Measurements from ENCODE around the gene OR6N2. TPM values are rescaled to one million over a fixed set of nuclear protein-coding genes. Genes with fewer than 3 reads are reported as not detected.

The OR6N2 gene
- total RNA-seq, 4 donors from 2014 or later = not detected

- intact Hi-C loops (cut with DNase I; ENCODE audit: low total_unique reads) = no loop called here
- Histone ChIP-seq H3K9me3 (peaks cover 0 to 5% of the 10 kb centered on the region in 2 donors), H3K36me3 (no peaks in the 10 kb centered on the region), H3K4me3 (no peak overlapping the region), H3K4me1 (no peaks in the 10 kb centered on the region), H3K27me3 (no peaks in the 10 kb centered on the region), H3K27ac (no peak overlapping the region)
- TF ChIP-seq POLR2A (IDR thresholded peaks at IDR 0.05) = no peak
- TF ChIP-seq CTCF (IDR thresholded peaks at IDR 0.05) = no peak
- DNase-seq = no peak
Measured at GRCh38 chr1:158793604-158794003, 12.6 kb upstream of the OR6N2 start.

- Histone ChIP-seq H3K9me3 (no peaks in the 10 kb centered on the region), H3K27ac (no peak within 1 kb of the TSS), H3K36me3 (no peaks in the 10 kb centered on the region), H3K27me3 (no peaks in the 10 kb centered on the region), H3K4me1 (no peaks in the 10 kb centered on the region), H3K4me3 (no peak within 1 kb of the TSS)
- intact Hi-C loops (cut with DNase I; ENCODE audit: low total_unique reads) = no loop called here
- DNase-seq = no peak
- TF ChIP-seq POLR2A (IDR thresholded peaks at IDR 0.05) (no peak), CTCF (IDR thresholded peaks at IDR 0.05) (no peak)
Measured at GRCh38 chr1:158771950-158772866, 8.8 kb downstream of the OR6N2 start, which contains the start of gene OR6N1. TSS of gene OR6N1 (minus strand) at chr1:158772195. CDS start at chr1:158766682, 5,513 bp downstream.

GRCh38 chr1:158754420-158754819, 26.6 kb downstream of the OR6N2 start, which contains the start of gene OR6K6:
TSS of gene OR6K6 (plus strand) at chr1:158754720. CDS start at chr1:158754888, 168 bp downstream.
- intact Hi-C loops (cut with DNase I; ENCODE audit: low total_unique reads) = no loop called here
- H3K9me3 ChIP-seq = no peaks in the 10 kb centered on the region
- DNase-seq = no peak
- H3K4me3 ChIP-seq = no peak within 1 kb of the TSS
- H3K27me3 ChIP-seq = no peaks in the 10 kb centered on the region
- no peak within 1 kb of the TSS for H3K27ac ChIP-seq
- no peaks in the 10 kb centered on the region for H3K36me3 ChIP-seq
- TF ChIP-seq CTCF (IDR thresholded peaks at IDR 0.05) = no peak
- no peak for TF ChIP-seq POLR2A (IDR thresholded peaks at IDR 0.05)
- H3K4me1 ChIP-seq = no peaks in the 10 kb centered on the region

- no peaks in the 10 kb centered on the region for H3K9me3 ChIP-seq
- H3K4me3 ChIP-seq = no peak overlapping the region
- TF ChIP-seq POLR2A (IDR thresholded peaks at IDR 0.05) (no peak), CTCF (IDR thresholded peaks at IDR 0.05) (no peak)
- DNase-seq = no peak
- intact Hi-C loops (cut with DNase I; ENCODE audit: low total_unique reads) = no loop called here
- H3K27me3 ChIP-seq = no peaks in the 10 kb centered on the region
- no peak overlapping the region for H3K27ac ChIP-seq
- no peaks in the 10 kb centered on the region for H3K4me1 ChIP-seq
- H3K36me3 ChIP-seq = no peaks in the 10 kb centered on the region
Measured at GRCh38 chr1:158752155-158752712, 28.8 kb downstream of the OR6N2 start.

GRCh38 chr1:158735848-158736247, 45.2 kb downstream of the OR6N2 start:
- no peak for DNase-seq
- H3K9me3 ChIP-seq = no peaks in the 10 kb centered on the region
- no peak overlapping the region for H3K27ac ChIP-seq
- H3K4me3 ChIP-seq = no peak overlapping the region
- H3K4me1 ChIP-seq = no peaks in the 10 kb centered on the region
- no peak for TF ChIP-seq CTCF (IDR thresholded peaks at IDR 0.05)
- no peak for TF ChIP-seq POLR2A (IDR thresholded peaks at IDR 0.05)
- intact Hi-C loops (cut with DNase I; ENCODE audit: low total_unique reads) = no loop called here
- H3K27me3 ChIP-seq = no peaks in the 10 kb centered on the region
- no peaks in the 10 kb centered on the region for H3K36me3 ChIP-seq
